Stimulated activated naive CD8-positive, alpha-beta T cell treated with anti-CD3 and anti-CD28 coated beads, Interleukin-15, amount 100 ng/mL, for 72 hours (primary cell): ENCODE measurements around the gene PCGF1.

Experiments
- ATAC-seq: fragments of 150-1000 bp; cut with Tn5 transposase; 2 replicates; pipeline ENCODE4 v1.10.0; 2021; ENCODE audit warnings: mild to moderate bottlenecking, moderate library complexity
- DNase-seq, 2 donors: peaks; one replicate each; pipeline ENCODE4 v3.0.0; 2021 to 2022
- H3K27ac Mint-ChIP-seq, 2 donors: one replicate each; pipeline ENCODE4 v1.8.0; 2022; ENCODE audit warnings: mild to moderate bottlenecking in 2 of 2, mixed read lengths in 2 of 2, moderate library complexity in 2 of 2
- H3K27me3 Mint-ChIP-seq: one replicate; pipeline ENCODE4 v1.8.0; 2022; ENCODE audit warnings: mixed read lengths
- H3K4me1 Mint-ChIP-seq: one replicate; pipeline ENCODE4 v1.8.0; 2022; ENCODE audit warnings: mild to moderate bottlenecking, mixed read lengths
- H3K4me3 Mint-ChIP-seq, 2 donors: one replicate each; pipeline ENCODE4 v1.8.0; 2022; ENCODE audit warnings: mild to moderate bottlenecking in 2 of 2, mixed read lengths in 2 of 2, moderate library complexity in 1 of 2
- H3K9me3 Mint-ChIP-seq, 2 donors: one replicate each; pipeline ENCODE4 v1.8.0; 2022; ENCODE audit warnings: mixed read lengths in 2 of 2

Gene PCGF1

DNA sequence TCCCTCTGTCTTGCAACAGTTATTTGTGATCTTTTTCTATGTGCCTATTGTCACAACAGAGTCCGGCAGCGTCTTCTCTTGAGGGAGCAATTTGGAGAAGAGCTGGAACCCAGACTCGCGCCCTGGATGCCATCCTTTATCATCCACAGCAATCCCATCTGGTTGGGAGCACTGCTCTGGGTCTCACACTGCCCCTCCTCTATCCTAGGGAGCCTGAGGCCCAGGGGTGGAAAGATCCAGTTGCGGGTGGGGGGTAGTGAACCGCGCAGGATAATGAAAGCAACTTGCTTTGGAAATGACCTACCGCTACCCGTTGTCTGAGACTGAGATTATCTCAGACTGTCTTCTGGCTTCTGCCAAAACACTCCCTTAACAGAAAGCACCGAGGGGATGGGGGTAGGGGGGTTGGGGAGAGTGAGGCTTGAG lies 48.5 kb downstream of the PCGF1 start:
- Mint-ChIP-seq H3K4me3 (peak overlapping the region; percentile 89 to 99), H3K27me3 (no peaks in the 10 kb centered on the region), H3K9me3 (no peaks in the 10 kb centered on the region), H3K27ac (peak overlapping the region; percentile 99), H3K4me1 (peaks cover 72% of the 10 kb centered on the region)
- no peak for ATAC-seq
- no peak for DNase-seq

DNA sequence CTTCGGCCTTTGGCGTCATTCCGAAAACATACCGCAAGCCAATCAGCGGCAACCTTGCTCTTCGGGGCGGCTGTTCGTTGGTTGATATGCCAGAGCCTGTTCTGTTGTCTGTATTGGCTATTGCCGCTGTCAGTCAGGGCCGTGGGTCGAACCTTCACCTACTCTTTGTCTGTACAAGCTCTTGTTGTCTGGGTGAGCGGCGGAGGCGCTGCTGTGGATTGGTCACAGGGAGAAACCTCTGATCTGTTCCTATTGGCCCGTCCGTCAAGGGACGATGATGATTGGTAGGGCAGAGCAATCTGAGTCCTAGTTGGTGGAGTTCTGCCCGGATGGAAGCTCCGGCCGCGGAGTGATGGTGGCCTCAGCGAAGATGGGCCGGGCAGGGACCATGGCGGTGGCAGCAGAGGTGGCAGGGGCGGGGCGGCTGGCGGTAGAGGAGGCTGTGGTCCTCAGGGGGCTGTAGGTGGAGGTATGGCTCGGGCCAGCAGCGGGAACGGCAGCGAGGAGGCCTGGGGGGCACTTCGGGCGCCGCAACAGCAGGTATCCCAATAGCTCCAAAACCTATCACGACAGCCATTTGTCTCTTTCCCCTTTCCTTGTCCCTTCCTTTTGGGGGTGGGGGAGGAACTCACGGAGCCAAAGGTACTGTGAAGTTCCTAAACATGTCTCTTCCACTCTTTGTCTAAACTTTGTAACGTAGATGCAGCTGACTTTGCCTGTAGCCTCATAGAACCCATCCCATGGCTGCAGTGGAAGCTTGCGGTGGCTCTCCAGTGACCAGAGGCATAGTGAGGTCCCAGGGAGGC lies 49.2 kb downstream of the PCGF1 start, which contains the start of gene WBP1:
Gene WBP1 (plus strand): TSS at position 307 of the 806 bp plus-strand sequence. CDS start 165 bp downstream, at position 472.
- peak; percentile 98 to 100 for DNase-seq
- H3K9me3 Mint-ChIP-seq = no peaks in the 10 kb centered on the region
- peak within 1 kb of the TSS; percentile 89 to 99 for H3K4me3 Mint-ChIP-seq
- peak within 1 kb of the TSS; percentile 99 for H3K27ac Mint-ChIP-seq
- peak; percentile 89 for ATAC-seq
- peaks cover 66% of the 10 kb centered on the region for H3K4me1 Mint-ChIP-seq
- H3K27me3 Mint-ChIP-seq = no peaks in the 10 kb centered on the region

DNA sequence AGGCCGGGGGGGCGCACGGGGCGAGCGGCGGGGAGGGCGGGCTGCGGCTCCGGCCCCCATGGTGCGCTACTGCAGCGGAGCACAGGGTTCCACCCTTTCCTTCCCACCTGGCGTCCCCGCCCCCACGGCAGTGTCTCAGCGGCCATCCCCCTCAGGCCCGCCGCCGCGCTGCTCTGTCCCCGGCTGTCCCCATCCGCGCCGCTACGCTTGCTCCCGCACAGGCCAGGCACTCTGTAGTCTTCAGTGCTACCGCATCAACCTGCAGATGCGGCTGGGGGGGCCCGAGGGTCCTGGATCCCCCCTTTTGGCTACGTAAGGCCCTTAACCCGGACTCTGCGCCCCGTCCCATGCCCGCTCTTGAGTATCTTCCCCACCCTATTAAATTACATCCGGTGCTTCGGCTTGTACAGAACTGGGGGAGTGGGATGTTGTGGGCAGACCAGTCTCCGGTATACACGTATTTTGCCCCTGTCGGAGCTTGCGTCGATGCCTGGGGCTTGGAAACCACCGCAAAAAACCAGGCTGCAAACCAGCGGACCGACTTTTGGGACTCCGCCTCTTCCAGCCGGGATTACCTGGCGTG lies 49.9 kb downstream of the PCGF1 start:
- DNase-seq = peak; percentile 90 to 91
- no peaks in the 10 kb centered on the region for H3K9me3 Mint-ChIP-seq

DNA sequence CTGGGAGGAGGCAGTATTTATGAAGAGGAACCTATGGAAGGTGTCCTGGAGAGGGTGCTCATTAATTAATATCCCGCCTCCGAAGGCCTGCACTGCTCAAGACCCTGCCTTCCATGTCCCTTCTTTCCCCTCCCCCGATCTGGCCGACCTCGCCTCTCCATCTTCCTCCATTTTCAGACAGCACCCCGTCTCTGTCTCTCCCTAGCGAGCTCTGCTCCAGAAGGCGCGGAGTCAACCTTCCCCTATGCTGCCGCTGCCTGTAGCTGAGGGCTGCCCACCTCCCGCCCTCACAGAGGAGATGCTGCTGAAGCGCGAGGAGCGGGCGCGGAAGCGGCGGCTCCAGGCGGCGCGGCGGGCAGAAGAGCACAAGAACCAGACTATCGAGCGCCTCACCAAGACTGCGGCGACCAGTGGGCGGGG lies 50.4 kb downstream of the PCGF1 start:
- H3K27me3 Mint-ChIP-seq = no peaks in the 10 kb centered on the region
- DNase-seq (no peak), ATAC-seq (no peak)
- no peaks in the 10 kb centered on the region for H3K9me3 Mint-ChIP-seq
- H3K27ac Mint-ChIP-seq = peak overlapping the region; percentile 96 to 99
- peaks cover 67% of the 10 kb centered on the region for H3K4me1 Mint-ChIP-seq
- peak overlapping the region; percentile 89 to 99 for H3K4me3 Mint-ChIP-seq

More for the DNA sequence above, 49.9 kb downstream of the PCGF1 start:
- peak overlapping the region; percentile 99 for H3K27ac Mint-ChIP-seq
- peaks cover 63% of the 10 kb centered on the region for H3K4me1 Mint-ChIP-seq
- peak overlapping the region; percentile 89 to 99 for H3K4me3 Mint-ChIP-seq
- no peaks in the 10 kb centered on the region for H3K27me3 Mint-ChIP-seq
- peak; percentile 76 for ATAC-seq
